ENCODE measurements around the gene OGFR. TPM values are rescaled to one million over a fixed set of nuclear protein-coding genes. Genes with fewer than 3 reads are reported as not detected.

The OGFR gene
- total RNA-seq, 1 experiment from 2014 or later = 47.3 TPM

DNA sequence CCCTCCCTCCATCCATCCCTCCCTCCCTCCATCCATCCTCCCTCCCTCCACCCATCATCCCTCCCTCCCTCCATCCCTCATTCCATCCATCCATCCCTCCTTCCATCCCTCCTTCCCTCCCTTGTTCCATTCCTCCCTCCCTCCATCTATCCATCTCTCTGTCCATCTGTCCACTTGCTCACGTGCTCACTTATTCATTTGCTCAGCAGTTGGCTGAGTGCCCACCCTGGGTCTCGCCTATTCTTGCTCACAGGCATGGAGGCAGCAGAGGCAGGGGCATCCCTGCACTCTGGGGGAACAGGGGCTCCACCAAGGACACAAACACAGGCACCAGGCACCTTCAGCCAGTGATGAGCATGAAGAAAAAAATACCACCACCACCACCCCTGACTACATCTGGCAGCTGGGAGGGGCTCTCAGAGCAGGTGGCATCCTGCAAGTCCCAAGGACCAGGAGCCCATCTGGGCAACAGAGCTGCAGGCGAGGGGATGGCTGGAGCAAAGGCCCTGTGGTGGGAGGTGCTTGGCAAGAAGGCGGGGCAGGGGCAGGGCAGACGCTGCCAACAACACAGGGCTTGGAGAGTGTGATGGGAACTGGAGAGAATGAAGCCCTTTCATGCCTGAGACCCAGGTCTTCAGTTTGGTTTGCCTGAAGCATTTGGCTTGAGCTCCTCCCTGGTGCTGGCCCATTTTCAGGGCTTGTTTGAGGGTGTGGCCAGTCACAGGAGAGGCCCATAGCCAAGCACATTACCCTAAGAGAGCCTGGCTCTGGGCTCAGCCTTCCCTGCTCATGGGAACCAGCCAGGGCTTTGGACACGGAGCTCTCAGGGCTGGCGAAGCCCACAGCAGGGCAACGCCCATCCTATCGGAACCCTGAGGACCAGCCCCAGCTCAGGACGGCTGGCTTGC is 48.6 kb upstream of the OGFR start:
- no TSS peak for BruUV-seq (replicated peaks)
- ChIA-PET CTCF (no interaction called here), POLR2A (no interaction called here)
- no peak overlapping the region for H3K4me3 ChIP-seq (ENCODE audit: low read depth in 2 of 2, low read length in 2 of 2)
- peaks cover 17% of the 10 kb centered on the region for H3K4me1 ChIP-seq (ENCODE audit: control insufficient read depth, insufficient read depth, low read length)
- ATAC-seq = no peak
- DNase-seq (ENCODE audit: low read depth, low spot score) = no peak
- TF ChIP-seq, protein P1, sequence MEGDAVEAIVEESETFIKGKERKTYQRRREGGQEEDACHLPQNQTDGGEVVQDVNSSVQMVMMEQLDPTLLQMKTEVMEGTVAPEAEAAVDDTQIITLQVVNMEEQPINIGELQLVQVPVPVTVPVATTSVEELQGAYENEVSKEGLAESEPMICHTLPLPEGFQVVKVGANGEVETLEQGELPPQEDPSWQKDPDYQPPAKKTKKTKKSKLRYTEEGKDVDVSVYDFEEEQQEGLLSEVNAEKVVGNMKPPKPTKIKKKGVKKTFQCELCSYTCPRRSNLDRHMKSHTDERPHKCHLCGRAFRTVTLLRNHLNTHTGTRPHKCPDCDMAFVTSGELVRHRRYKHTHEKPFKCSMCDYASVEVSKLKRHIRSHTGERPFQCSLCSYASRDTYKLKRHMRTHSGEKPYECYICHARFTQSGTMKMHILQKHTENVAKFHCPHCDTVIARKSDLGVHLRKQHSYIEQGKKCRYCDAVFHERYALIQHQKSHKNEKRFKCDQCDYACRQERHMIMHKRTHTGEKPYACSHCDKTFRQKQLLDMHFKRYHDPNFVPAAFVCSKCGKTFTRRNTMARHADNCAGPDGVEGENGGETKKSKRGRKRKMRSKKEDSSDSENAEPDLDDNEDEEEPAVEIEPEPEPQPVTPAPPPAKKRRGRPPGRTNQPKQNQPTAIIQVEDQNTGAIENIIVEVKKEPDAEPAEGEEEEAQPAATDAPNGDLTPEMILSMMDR (IDR thresholded peaks at IDR 0.05) = no peak
- TF ChIP-seq REST (IDR thresholded peaks at IDR 0.05; ENCODE audit: insufficient read depth in 1 of 2, low read depth in 2 of 2, low read length in 1 of 2) (no peak), TCF7L2 (IDR thresholded peaks at IDR 0.05; ENCODE audit: low read depth, low read length) (no peak), POLR2AphosphoS5 (IDR thresholded peaks at IDR 0.05; ENCODE audit: low read depth, low read length) (no peak), SIN3A (IDR thresholded peaks at IDR 0.05; ENCODE audit: borderline replicate concordance, insufficient read depth, low read depth, low read length) (no peak)
- H3K9me3 ChIP-seq (ENCODE audit: control insufficient read depth, insufficient read depth, low read depth, low read length) = no peaks in the 10 kb centered on the region
- no peaks in the 10 kb centered on the region for H3K27me3 ChIP-seq (ENCODE audit: control insufficient read depth, insufficient read depth, low read length)
- H3K27ac ChIP-seq (ENCODE audit: low read length) = no peak overlapping the region
- H3K36me3 ChIP-seq (ENCODE audit: control insufficient read depth, insufficient read depth, low read length) = no peaks in the 10 kb centered on the region
- in situ Hi-C loops (cut with HindIII; ENCODE audit: low pct_unique_long_range_greater_than_20kb, low sequenced_read_pairs) = no loop called here
- intact Hi-C loops (cut with micrococcal nuclease; ENCODE audit: unreplicated experiment) = no loop called here

GRCh38 chr20:62758226-62758912 is 46.3 kb upstream of the OGFR start:
- ATAC-seq (no peak), DNase-seq (ENCODE audit: low read depth, low spot score) (no peak)
- intact Hi-C loops (cut with micrococcal nuclease; ENCODE audit: unreplicated experiment) (no loop called here), in situ Hi-C loops (cut with HindIII; ENCODE audit: low pct_unique_long_range_greater_than_20kb, low sequenced_read_pairs) (no loop called here)
- Histone ChIP-seq H3K27me3 (ENCODE audit: control insufficient read depth, insufficient read depth, low read length) (no peaks in the 10 kb centered on the region), H3K4me1 (ENCODE audit: control insufficient read depth, insufficient read depth, low read length) (no peaks in the 10 kb centered on the region), H3K4me3 (ENCODE audit: low read depth in 2 of 2, low read length in 2 of 2) (no peak overlapping the region), H3K9me3 (ENCODE audit: control insufficient read depth, insufficient read depth, low read depth, low read length) (no peaks in the 10 kb centered on the region), H3K27ac (ENCODE audit: low read length) (no peak overlapping the region), H3K36me3 (ENCODE audit: control insufficient read depth, insufficient read depth, low read length) (no peaks in the 10 kb centered on the region)
- no TSS peak for BruUV-seq (replicated peaks)
- CTCF ChIA-PET = no interaction called here
- TF ChIP-seq POLR2AphosphoS5 (IDR thresholded peaks at IDR 0.05; ENCODE audit: low read depth, low read length) = no peak
- TF ChIP-seq, protein P1 (IDR thresholded peaks at IDR 0.05) = no peak
- TF ChIP-seq TCF7L2 (IDR thresholded peaks at IDR 0.05; ENCODE audit: low read depth, low read length) = no peak
- no peak for TF ChIP-seq REST (IDR thresholded peaks at IDR 0.05; ENCODE audit: insufficient read depth in 1 of 2, low read depth in 2 of 2, low read length in 1 of 2)
- TF ChIP-seq SIN3A (IDR thresholded peaks at IDR 0.05; ENCODE audit: borderline replicate concordance, insufficient read depth, low read depth, low read length) = no peak
- POLR2A ChIA-PET = no interaction called here
